Stimulated activated CD4-positive, alpha-beta T cell treated with anti-CD3 and anti-CD28 coated beads, TNF-alpha, amount 100 ng/mL, for 1 hour (primary cell): ENCODE data around the gene KIF1C.

Source experiments
- DNase-seq, 3 donors: peaks; one replicate each; pipeline ENCODE4 v3.0.0-alpha.2; 2020; ENCODE audit warnings: low read depth in 3 of 3, low spot score in 1 of 3

Gene KIF1C

GRCh38 chr17:4968486-4969046 lies 29.2 kb upstream of the KIF1C start:
- DNase-seq = peak in 1 of 3 donors; percentile 18

DNA sequence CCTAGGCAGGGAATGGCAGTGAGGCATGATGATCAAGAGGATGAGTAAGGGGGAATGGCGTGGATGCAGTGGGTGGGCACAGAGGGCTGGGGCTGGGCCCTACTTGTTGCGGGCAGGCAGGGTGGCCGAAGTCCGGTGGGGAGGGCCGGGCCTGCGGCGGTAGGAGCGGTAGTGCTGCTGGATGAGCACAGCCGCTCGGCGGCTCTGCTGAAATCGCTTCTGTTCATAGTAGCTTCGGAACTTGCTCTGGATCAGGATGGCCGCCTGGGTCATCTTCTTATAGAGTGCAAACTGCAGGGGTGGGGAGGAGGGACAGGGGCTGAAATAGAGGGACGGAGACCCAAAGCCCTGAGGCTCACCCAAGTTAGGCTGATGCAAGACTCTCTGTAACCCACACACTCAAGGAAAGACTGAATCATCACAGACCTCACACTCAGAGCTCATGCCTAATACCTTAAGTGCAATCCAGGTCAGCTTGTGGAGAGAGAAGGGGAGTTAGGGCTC lies 28.7 kb upstream of the KIF1C start:
- peak in 1 of 3 donors; percentile 29 for DNase-seq

- peak in 1 of 3 donors; percentile 8 for DNase-seq
Observed at GRCh38 chr17:4969551-4970173, 28.1 kb upstream of the KIF1C start.

DNA sequence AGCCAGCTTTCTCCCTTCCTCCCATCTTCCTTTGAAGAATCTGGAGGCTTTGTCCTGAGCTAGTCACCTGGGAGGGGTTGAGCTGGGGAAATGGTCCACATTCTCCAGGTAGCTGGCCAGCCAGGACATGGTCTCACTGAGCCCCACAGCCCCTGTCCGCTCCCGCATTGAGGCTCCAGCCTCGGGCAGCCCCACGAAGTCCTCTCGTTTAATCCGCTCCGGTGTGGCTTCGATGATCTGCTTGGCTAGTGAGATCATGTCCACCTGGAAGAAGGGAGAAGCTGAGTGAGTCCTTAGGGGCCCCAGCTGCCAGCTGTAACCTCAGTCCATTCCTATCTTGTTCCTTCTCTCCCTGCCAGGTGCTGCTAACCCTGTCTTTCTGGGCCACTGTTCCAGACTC lies 27.5 kb upstream of the KIF1C start:
- DNase-seq = no peak

GRCh38 chr17:4971826-4972225 lies 25.9 kb upstream of the KIF1C start:
- DNase-seq = no peak

GRCh38 chr17:4972322-4972721 lies 25.4 kb upstream of the KIF1C start:
- DNase-seq = no peak

DNA sequence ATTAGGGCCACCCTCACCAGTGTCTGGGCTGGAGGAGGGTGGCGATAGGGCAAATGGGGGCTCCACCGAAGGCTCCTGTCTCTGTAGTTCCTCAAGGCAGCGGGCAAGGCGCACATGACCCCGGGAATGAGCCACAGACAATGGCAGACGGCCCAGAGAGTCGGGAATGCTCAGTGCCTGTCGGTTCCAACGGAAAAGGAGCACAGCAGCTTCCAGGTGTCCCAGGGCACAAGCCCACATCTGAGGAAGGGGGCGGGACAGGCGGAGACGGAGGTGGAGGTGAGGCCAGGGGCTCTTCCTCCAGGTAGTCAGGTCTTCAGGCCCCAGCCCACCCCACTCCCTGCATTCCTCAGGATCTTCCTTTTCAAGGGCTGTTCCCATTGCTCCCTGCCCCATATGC lies 25.0 kb upstream of the KIF1C start:
- DNase-seq = no peak

- DNase-seq = no peak
Observed at GRCh38 chr17:4973256-4974114, 24.3 kb upstream of the KIF1C start.

DNA sequence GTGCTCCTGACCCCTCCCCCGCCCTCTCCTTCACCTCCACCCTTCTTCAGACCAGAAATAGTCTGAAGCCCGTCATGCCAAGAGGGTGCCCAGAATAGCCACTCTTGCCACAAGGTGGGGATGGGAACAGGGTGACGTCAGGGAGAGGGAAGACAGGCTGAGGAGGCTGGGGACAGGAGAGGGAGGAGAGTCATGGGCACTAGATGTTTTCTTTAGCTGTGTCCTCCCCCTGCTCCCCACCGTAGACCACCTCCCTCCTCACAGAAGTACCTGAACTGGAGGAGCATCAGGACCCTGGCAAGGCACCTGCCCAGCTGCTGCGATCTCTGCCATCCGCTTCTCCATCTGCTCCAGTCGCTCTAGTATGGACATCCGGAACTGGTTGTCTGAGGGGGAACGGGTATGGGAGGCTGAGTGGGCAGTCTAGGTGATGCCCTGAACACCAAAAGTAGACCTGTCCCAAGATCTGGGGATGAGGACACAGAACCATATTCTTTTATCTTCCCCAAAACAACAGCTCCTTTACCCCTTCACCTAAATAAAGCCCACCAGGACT lies 23.6 kb upstream of the KIF1C start:
- DNase-seq = no peak

GRCh38 chr17:4978726-4979125 lies 19.0 kb upstream of the KIF1C start:
- DNase-seq = no peak

- DNase-seq = no peak
Observed at GRCh38 chr17:4980644-4981216, 17.0 kb upstream of the KIF1C start.

DNA sequence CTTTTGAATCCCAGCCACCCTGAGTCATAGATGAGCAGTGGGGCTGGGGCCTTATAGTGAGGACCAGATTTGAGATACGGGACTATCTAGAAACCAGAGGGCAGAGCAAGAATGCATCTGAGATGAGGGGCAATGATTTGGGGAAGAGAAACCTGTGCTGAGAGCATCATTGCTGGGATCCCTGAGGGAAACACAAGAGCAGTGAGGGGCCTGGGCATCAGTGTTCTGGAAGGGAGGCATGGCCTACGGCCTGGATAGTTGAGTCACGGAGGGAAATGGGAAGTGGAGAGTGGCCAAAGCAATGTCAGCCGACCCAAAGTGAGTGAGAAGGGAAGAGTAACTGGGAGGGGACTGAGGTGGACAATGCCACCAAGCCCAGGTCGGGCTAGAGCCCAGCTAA lies 15.4 kb upstream of the KIF1C start:
- no peak for DNase-seq

GRCh38 chr17:4986403-4986802 lies 11.3 kb upstream of the KIF1C start:
- no peak for DNase-seq

- DNase-seq = peak; percentile 65 to 86 (median 65)
Observed at GRCh38 chr17:4986951-4987766, 10.6 kb upstream of the KIF1C start, which contains the start of gene CAMTA2. TSS of gene CAMTA2 (minus strand) at chr17:4987675. CDS start at chr17:4986222, 1,453 bp downstream.

DNA sequence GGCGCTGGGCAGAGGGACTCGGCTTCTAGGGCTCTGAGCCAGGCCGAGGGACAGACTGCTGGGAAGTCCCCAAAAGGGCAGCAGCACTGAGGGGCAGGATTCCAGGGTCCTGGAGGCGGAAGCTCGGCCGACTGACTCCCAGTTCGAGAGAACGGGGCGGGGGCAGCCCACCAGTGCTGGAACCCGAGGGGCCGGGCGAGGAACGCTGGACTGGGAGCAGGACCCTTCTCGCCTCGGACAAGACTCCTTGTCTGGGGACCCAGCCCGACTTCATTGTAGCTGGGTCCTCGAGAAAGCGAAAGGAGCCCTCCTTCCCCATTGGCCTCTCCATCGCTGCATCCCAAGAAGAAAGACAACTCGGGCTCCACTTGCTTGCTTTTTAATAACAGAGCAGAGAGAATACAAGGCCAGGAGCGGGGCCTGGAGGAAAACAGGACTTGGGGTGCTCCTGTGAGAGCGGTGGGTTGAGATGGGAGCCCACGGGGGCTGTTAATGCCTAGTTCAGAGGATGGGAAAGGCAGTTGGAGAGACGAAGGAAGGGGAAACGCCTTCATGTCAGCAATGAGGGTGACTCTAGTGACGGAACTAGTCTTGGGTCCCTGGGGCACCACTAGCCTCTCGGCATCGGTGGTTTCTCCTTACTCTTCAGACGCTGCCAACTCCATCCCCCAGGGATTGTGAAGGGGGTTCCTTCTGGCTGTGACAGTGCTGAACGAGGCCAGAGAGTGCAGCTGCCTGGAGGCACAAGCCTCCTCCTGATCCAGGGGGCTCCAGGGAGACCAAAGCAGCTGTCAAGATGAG lies 9.8 kb upstream of the KIF1C start:
- DNase-seq = no peak

GRCh38 chr17:4994081-4994595 lies 3.6 kb upstream of the KIF1C start:
- no peak for DNase-seq

DNA sequence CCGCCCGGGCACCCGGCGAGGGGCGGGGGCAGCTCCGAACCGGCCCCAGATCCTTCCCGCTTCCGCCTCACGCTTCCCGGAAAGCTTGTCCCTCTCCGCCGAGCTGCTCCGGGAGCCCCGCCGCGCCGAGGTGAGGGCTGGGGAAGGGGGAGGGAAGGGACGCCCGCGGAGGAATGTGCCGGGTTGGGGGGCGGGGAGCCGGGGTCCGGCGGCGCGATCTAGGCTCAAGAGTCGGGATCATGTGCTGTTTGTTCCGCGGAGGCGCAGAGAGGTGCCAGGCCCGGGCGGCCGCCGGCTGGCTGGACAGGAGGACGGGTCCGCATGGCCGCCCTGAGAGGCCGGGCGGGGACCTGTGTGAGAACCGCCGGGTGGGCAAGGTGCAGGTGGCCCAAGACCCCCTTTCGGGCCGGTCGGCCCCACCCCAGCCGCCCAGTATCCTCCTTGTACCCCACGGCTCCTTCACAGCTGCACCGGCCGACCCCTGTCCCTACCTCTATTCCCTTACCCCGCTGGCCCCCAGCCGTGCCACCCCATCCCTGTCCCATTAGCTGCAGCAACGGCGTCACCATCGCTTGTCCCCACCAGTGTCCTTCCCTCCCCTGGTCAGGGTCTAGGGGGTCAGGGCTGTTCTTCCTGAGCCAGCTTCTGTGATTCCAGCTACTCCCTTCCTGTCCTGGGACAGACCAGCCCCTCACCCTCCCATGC lies 429 bp downstream of the KIF1C start:
- no peak for DNase-seq

- DNase-seq = no peak
Observed at GRCh38 chr17:4998732-4999429, 1.1 kb downstream of the KIF1C start.
